ENCODE measurements around the gene ABHD14A.

DNA sequence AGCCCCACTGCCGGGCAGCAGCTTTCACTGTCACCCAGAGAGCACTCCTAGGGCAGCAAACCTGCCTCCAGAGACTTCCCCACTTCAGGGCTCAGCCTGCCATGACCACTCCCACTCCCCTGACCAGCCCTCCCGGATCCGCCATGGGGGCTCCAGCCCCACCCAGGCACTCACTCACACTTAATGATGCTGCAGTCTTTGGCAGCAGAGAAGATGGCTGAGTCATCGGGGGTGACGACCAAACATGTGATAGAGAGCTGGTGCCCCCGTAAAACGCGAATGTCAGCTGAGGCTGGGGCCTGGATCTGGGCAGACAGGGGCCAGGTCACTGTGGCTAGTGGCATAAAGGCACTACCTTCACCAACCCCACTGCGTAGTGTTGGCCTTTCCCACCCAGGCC lies 37.9 kb upstream of the ABHD14A start:
- TF ChIP-seq, protein P1, sequence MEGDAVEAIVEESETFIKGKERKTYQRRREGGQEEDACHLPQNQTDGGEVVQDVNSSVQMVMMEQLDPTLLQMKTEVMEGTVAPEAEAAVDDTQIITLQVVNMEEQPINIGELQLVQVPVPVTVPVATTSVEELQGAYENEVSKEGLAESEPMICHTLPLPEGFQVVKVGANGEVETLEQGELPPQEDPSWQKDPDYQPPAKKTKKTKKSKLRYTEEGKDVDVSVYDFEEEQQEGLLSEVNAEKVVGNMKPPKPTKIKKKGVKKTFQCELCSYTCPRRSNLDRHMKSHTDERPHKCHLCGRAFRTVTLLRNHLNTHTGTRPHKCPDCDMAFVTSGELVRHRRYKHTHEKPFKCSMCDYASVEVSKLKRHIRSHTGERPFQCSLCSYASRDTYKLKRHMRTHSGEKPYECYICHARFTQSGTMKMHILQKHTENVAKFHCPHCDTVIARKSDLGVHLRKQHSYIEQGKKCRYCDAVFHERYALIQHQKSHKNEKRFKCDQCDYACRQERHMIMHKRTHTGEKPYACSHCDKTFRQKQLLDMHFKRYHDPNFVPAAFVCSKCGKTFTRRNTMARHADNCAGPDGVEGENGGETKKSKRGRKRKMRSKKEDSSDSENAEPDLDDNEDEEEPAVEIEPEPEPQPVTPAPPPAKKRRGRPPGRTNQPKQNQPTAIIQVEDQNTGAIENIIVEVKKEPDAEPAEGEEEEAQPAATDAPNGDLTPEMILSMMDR (IDR thresholded peaks at IDR 0.05 in 4 of 5, conservative IDR thresholded peaks at IDR 0.05 in 1 of 5) = no peak
- TF ChIP-seq POLR2A (IDR thresholded peaks at IDR 0.05) = no peak
